Cardiac fibroblast (primary cell): ENCODE results near the gene STXBP5L.
A peak's percentile ranks its signal among the peaks of the same experiment; 100 is the strongest.

Experiments
- DNase-seq, 2 donors: peaks; one replicate each; pipeline versions ENCODE4 v3.0.0 to v3.0.0-alpha.2; 2010; ENCODE audit warnings: low read depth in 2 of 2
- H3K4me3 ChIP-seq, 2 donors: replicated peaks in 1 of 2; 1 replicate in 1 of 2; 2 replicates in 1 of 2; pipeline ENCODE4 v1.5.1; 2011; ENCODE audit warnings: low read depth in 2 of 2, low read length in 2 of 2, mild to moderate bottlenecking in 2 of 2, moderate library complexity in 1 of 2
- TF ChIP-seq, protein P1 (sequence below): IDR thresholded peaks from one replicate; pipeline ENCODE4 v1.5.1; 2011; ENCODE audit warnings: low read depth, mild to moderate bottlenecking, low read length, inconsistent platforms

STXBP5L gene

DNA sequence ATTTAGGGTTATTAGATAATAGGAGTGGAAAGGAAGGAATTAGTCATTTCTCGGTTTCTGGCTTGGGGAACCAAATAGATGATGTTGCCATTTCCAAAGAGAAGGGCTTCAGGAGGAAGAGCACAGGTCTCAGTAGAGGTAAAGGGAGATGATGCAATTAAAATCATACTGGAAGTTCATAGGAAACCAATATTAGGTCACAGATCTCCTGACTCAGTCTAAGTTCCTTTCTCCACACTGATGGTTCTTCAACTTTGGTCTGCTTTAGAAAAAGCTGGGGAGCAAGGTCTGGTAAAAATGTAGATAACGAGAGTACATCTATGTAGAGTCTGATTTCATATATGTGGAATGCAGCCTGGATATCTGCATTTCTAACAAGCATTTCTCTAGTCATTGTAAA lies 506.9 kb downstream of the STXBP5L start:
- peak in 1 of 2 donors; percentile 9 for DNase-seq
- no peak overlapping the region for H3K4me3 ChIP-seq
- TF ChIP-seq, protein P1, sequence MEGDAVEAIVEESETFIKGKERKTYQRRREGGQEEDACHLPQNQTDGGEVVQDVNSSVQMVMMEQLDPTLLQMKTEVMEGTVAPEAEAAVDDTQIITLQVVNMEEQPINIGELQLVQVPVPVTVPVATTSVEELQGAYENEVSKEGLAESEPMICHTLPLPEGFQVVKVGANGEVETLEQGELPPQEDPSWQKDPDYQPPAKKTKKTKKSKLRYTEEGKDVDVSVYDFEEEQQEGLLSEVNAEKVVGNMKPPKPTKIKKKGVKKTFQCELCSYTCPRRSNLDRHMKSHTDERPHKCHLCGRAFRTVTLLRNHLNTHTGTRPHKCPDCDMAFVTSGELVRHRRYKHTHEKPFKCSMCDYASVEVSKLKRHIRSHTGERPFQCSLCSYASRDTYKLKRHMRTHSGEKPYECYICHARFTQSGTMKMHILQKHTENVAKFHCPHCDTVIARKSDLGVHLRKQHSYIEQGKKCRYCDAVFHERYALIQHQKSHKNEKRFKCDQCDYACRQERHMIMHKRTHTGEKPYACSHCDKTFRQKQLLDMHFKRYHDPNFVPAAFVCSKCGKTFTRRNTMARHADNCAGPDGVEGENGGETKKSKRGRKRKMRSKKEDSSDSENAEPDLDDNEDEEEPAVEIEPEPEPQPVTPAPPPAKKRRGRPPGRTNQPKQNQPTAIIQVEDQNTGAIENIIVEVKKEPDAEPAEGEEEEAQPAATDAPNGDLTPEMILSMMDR, result no peak

- no peak overlapping the region for H3K4me3 ChIP-seq
- TF ChIP-seq, protein P1, result no peak
- DNase-seq, result no peak
Measured at GRCh38 chr3:121418182-121418581, 510.2 kb downstream of the STXBP5L start.

- TF ChIP-seq, protein P1, result no peak
- H3K4me3 ChIP-seq, result no peak overlapping the region
- DNase-seq, result no peak
Measured at GRCh38 chr3:121424549-121424948, 516.5 kb downstream of the STXBP5L start.

DNA sequence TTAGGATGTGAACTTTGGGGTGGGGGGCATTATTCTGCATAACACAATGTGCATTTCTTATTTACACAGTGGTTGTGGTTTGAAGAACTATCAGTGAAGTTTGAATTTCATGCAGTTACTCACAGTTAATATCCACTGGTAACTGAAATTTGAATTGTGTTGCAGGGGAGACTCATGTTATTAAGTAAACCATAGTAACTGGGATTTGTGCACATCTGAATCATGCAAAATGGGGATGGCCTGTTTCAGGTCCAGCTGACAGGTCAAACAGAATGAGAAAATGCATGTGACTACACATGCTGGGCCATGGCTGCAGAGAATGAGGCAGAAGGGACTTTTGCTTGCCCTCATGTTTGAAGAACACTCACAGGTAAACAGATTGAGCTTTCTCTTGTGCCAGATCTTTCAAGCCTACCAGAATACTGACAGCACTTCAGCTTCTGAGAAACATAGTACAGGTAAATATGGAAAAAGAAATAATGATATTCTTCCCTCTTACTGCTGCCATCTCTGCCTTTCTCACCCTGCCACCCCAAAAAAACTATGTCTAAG lies 522.7 kb downstream of the STXBP5L start:
- DNase-seq, result peak in 1 of 2 donors; percentile 10
- no peak overlapping the region for H3K4me3 ChIP-seq
- TF ChIP-seq, protein P1, result no peak

- H3K4me3 ChIP-seq, result peak overlapping the region in 1 of 2 donors; percentile 31
- TF ChIP-seq, protein P1, result no peak
- DNase-seq, result peak; percentile 60 to 62
Measured at GRCh38 chr3:121431726-121432517, 523.9 kb downstream of the STXBP5L start.

DNA sequence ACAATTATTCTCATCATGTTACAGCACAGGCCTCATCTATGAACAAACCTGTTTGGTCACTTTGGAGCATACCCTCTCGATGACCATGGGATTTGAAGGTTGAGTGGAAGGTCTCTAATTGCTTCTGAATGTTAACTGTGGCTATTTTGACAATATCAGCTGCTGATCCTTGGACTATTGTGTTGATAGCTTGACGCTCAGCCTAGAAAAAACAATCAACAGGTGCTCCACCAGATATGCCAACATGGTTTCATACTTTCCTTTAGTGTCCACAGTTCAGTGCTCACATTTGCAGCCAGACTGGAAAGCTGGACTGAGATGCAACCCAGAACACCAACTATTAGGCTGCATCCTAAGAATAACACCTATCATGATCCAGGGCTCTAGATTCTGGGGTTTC lies 528.1 kb downstream of the STXBP5L start:
- TF ChIP-seq, protein P1, result no peak
- no peak for DNase-seq
- no peak overlapping the region for H3K4me3 ChIP-seq
